HG02798 (cell line): ENCODE data around the gene C17orf50.

ENCODE experiments used
- ATAC-seq: cut with Tn5 transposase; IDR thresholded peaks from one replicate; pipeline ENCODE4 v1.9.1; 2021; ENCODE audit warnings: mild to moderate bottlenecking; ENCODE audit not compliant: unreplicated experiment, poor library complexity

Gene C17orf50

GRCh38 chr17:35760587-35760986 is at the start of gene C17orf50:
Gene C17orf50, plus strand, starts transcription at chr17:35760887. Its CDS starts 55 bp downstream, at chr17:35760942.
- no peak for ATAC-seq

- no peak for ATAC-seq
These were observed 49.7 kb upstream of the C17orf50 start for GRCh38 chr17:35710950-35711349.

DNA sequence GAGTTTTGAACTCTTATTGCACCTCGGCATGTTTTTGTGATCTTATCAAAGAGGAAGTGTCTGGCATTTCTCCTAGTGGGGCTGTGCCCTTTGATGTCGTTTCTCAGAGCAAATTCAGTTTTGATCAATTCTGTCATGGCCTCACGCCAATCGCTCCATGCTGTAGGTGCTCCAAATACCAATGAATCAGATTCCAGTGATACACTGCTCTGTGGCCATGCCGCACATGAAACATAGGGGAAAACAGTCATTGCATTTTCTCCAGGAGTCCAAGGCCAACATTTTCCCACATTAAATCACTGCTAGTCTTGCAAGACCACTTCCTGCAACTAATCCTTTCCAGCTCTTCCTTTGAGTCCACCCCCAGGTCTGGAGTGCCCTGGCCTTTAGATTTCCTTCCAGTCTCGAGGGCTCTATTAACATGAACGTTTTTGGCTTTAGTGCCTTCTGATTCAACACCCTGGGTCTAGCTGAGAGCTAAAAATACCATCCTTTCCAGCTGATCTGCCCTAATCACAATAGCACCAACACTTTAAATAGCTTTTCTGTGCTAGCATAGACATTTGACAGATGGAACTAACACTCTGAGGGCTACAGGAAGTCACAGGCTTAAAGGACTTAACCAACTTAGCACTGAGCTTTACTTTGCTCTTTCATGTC is 47.5 kb upstream of the C17orf50 start:
- no peak for ATAC-seq

GRCh38 chr17:35714988-35715387 is 45.7 kb upstream of the C17orf50 start:
- ATAC-seq, result no peak

DNA sequence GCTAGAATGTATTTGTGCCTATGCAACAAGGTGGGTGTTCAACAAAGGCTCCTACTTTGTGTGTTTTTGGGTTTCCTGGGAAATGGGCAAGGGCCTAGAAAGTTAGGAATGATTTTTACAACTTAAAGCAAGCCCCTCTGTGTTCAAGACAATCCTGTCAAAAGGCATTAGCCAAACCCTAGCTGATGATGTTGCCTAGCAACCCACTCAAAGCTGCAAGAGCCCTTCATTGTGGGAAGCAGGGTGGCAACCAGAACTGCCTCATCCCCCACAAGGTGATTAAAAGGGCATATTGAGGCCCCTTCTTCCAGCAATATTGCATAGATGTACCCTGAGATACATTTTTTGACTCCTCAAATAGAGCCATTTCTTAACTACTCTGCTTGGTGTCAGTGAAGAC is 45.3 kb upstream of the C17orf50 start:
- ATAC-seq, result no peak

DNA sequence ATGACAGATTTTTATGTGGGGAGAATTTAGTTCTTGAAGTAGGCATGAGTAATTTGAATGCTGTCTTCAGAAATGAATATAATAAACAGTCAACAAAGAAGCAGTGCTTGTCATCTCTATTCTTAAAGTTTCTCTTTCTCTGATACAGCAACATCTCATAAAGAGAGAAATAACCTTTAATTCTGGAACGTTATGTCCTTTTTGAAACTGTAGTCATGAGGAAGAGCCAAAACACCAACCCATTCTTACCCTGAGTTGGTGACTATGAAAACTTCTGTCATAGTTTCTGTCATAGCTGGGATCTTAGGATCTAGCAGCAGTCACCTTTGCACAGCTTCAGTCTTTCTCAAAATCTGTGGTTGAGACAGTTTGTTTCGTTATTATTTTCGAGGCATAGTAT is 44.5 kb upstream of the C17orf50 start:
- ATAC-seq, result no peak

- ATAC-seq, result no peak
These were observed 43.7 kb upstream of the C17orf50 start for GRCh38 chr17:35716897-35717465.

DNA sequence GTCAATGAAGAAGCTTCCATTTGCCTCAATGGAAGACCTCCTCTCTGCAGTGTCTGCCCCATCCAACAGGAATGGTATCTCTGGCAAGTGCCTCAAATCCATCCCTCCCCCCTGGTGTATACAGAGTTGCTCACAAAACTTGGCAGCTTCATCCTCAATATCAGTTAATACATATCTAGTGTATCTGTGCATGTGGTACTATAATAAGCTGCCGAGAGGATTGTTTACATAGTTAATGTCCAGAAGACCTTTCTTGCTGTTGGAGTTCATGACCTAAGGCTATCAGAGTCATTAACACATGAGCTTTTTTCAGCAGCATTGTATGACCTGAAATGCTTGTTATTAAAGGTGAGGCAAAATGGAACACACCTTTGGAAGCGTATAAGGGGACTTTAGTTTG is 43.2 kb upstream of the C17orf50 start:
- ATAC-seq, result no peak

DNA sequence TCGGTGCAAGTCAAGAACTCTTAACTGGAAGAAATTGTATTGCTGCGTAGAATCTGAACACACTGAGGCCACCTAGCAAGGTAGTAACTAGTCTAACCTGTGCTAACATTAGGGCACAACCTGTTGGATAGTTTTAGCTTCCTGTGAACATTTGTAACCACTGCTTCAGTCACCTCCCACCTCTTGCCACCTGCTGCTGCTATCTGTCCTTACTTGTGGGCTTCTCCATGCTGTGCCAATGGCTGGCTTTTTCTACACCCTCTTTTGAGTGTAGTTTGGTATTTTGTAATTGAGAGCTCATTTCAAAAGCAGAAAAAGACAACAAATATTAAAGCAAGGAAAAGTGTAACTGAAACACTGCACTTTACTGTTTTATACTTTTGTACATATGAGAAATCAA is 37.0 kb upstream of the C17orf50 start:
- ATAC-seq, result no peak

DNA sequence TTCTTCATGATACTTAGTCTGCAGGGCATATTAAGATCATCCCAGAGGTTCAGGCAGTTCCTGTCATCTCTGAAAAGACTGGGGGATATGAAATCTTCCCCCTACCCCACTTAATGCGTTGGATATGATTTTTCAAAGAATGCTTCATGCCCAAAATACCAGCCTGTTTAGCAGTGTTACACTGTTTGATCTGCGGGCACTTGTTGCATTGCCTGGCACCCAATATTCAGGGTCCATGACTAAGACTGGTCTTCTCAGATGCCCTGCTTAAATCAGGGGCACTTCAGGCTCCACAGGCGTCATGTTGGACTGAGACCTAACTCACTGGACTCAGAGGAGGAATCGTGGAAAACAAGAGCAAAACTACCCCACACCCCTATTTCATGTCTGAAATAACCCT is 35.6 kb upstream of the C17orf50 start:
- no peak for ATAC-seq

GRCh38 chr17:35725802-35726126 is 34.9 kb upstream of the C17orf50 start:
- no peak for ATAC-seq

DNA sequence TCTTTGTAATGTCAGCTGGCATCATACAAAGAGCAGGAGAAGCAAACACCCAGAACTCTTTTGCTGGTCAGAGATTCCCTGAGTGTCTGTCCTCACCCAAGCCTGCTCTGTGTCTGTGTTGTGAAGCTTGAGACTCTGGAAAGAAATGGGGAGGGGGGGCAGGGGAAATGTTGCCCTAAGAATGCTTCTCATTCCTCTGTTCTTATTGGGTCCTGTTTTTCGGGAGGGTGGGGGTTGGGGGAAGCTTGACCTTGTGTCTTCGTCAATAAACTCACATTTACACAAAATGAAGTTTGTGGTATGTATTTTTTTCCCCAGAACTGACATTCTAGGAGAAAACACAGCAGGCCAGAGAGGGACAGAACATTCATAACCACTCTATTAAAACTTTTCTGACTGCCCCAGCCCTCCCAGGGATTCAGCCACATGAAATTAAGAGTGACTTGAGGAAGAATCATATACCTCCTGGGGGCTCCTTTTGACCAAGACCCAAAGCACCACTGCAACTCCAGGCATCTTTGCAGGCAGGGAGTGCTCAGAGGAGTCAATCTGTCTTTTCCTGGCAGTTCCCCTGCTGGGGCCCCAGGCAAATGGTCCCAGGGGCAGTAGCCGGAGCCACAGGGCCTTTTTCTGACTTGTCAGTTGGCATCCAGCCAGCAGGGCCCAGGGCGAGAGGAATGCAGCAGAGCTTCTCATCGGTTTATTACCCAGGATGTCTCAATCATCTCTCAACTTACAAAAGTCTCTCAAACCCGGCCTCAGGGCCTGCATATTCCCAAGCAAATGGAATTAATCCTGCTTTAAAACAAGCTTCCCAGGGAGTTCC is 34.3 kb upstream of the C17orf50 start:
- no peak for ATAC-seq

- ATAC-seq, result no peak
These were observed 33.7 kb upstream of the C17orf50 start for GRCh38 chr17:35726953-35727460.

DNA sequence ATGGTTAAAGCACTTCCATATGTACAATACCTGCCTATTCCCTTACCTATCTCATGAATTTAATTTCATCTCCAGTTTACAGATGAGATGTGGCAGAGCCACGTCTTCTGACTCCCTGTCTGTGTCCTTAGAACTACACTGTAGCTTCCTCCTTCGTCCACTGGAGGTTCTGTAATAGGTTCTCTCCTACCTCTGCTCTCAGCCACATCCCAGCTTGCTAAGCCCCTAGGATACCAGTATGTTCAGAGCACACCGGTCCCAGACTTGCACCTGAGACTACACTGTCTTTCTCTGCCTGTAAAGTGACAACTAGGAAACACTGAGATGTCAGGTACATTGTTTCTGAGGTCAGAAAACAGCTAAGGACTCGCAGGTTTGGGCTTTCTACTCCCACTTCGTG is 33.1 kb upstream of the C17orf50 start:
- ATAC-seq, result no peak

GRCh38 chr17:35728551-35728950 is 32.1 kb upstream of the C17orf50 start:
- ATAC-seq, result no peak

GRCh38 chr17:35729405-35729833 is 31.3 kb upstream of the C17orf50 start:
- ATAC-seq, result no peak

DNA sequence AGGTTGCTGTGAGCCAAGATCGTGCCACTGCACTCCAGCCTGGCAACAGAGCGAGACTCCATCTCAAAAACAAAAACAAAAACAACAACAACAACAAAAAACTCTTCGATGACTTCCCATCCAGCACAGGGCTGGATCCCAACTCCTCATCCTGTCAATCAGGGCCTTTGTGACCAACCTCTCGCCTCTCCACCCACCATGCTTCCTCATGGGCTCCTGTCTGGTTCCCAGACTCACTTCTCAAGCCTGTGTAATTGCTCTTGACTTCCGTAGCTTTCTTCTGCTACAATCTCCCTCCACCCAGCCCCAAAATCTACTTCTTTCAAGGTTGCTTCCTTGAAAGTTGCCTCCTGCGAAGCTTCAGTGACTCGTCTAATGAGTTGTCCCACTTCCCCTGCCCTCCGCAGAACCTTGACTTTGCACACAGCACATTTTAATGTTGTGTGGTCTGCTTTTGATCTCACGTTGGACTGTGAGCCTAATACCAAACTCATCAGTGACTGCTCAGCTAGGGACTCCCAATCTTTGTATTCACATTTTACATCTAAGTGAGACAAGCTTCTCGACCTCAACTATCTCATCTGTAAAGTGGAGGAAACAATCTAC is 30.2 kb upstream of the C17orf50 start:
- ATAC-seq, result no peak

GRCh38 chr17:35731239-35731916 is 29.3 kb upstream of the C17orf50 start, which contains the start of gene RASL10B:
Gene RASL10B, plus strand, starts transcription at chr17:35731639. Its CDS starts 3,546 bp downstream, at chr17:35735185.
- no peak for ATAC-seq

GRCh38 chr17:35731917-35732805 is 28.5 kb upstream of the C17orf50 start:
- ATAC-seq, result no peak
